SK-N-SH treated with all-trans-retinoic acid at 6 μM for 48 hours (cell line): ENCODE data around the gene WSCD2.

Experiments
- ATAC-seq: fragments of 200-7000 bp; cut with Tn5 transposase; 3 replicates; pipeline ENCODE4 v1.9.1; 2020; ENCODE audit warnings: mild to moderate bottlenecking, moderate library complexity
- ARNTL ChIP-seq: fragments of 450-650 bp; formaldehyde crosslinking; IDR thresholded peaks from 2 replicates; pipeline ENCODE4 v1.5.0; 2020; ENCODE audit warnings: low read depth, mild to moderate bottlenecking, moderate library complexity, borderline replicate concordance
- BACH2 ChIP-seq: fragments of 250-450 bp; sonication (Bioruptor Pico); IDR thresholded peaks from 2 replicates; pipeline ENCODE4 v1.9.0; 2021; ENCODE audit warnings: mild to moderate bottlenecking, borderline replicate concordance
- CSDC2 ChIP-seq: fragments of 250-450 bp; sonication (Bioruptor Pico); IDR thresholded peaks from 2 replicates; pipeline ENCODE4 v1.5.0; 2020; ENCODE audit warnings: mild to moderate bottlenecking, moderate library complexity
- CSRNP3 ChIP-seq: fragments of 250-450 bp; sonication (Bioruptor Pico); IDR thresholded peaks from 2 replicates; pipeline ENCODE4 v1.5.1; 2021; ENCODE audit warnings: mild to moderate bottlenecking, moderate library complexity
- ESRRG ChIP-seq: fragments of 250-450 bp; sonication (Bioruptor Pico); IDR thresholded peaks from 2 replicates; pipeline ENCODE4 v1.6.1; 2021; ENCODE audit warnings: mild to moderate bottlenecking
- ISL1 ChIP-seq: fragments of 250-450 bp; sonication (Bioruptor Pico); IDR thresholded peaks from 2 replicates; pipeline ENCODE4 v2.1.2; 2022; ENCODE audit warnings: mild to moderate bottlenecking, moderate library complexity
- OSR1 ChIP-seq: fragments of 250-450 bp; sonication (Bioruptor Pico); IDR thresholded peaks from 2 replicates; pipeline ENCODE4 v1.8.0; 2022; ENCODE audit warnings: moderate library complexity, mild to moderate bottlenecking, inconsistent platforms
- POU6F1 ChIP-seq: fragments of 250-450 bp; sonication (Bioruptor Pico); IDR thresholded peaks from 2 replicates; pipeline ENCODE4 v1.8.0; 2021; ENCODE audit warnings: low read depth, mild to moderate bottlenecking, moderate library complexity, borderline replicate concordance
- PPARA ChIP-seq: fragments of 250-450 bp; sonication (Bioruptor Pico); IDR thresholded peaks from 2 replicates; pipeline ENCODE4 v1.5.0; 2020; ENCODE audit warnings: mild to moderate bottlenecking, borderline replicate concordance
- RARB ChIP-seq: fragments of 250-450 bp; sonication (Bioruptor Pico); IDR thresholded peaks from 2 replicates; pipeline ENCODE4 v1.8.0; 2021; ENCODE audit warnings: mild to moderate bottlenecking, moderate library complexity
- SNAI2 ChIP-seq: fragments of 250-450 bp; sonication (Bioruptor Pico); IDR thresholded peaks from 2 replicates; pipeline ENCODE4 v1.5.0; 2020; ENCODE audit warnings: mild to moderate bottlenecking, moderate library complexity
- TSHZ2 ChIP-seq: fragments of 250-450 bp; sonication (Bioruptor Pico); IDR thresholded peaks from 2 replicates; pipeline ENCODE4 v1.5.0; 2020; ENCODE audit warnings: mild to moderate bottlenecking, moderate library complexity
- ZC3H10 ChIP-seq: fragments of 250-450 bp; sonication (Bioruptor Pico); IDR thresholded peaks from 2 replicates; pipeline ENCODE4 v1.5.1; 2021; ENCODE audit warnings: mild to moderate bottlenecking, moderate library complexity
- ZFP3 ChIP-seq: fragments of 250-450 bp; sonication (Bioruptor Pico); IDR thresholded peaks from 2 replicates; pipeline ENCODE4 v1.5.0; 2020; ENCODE audit warnings: mild to moderate bottlenecking, moderate library complexity
- ZFP30 ChIP-seq: fragments of 450-650 bp; formaldehyde crosslinking; IDR thresholded peaks from 2 replicates; pipeline ENCODE4 v1.5.0; 2022; ENCODE audit warnings: mild to moderate bottlenecking, moderate library complexity
- ZNF565 ChIP-seq: fragments of 450-650 bp; formaldehyde crosslinking; conservative IDR thresholded peaks from 2 replicates; pipeline ENCODE4 v1.5.0; 2020; ENCODE audit warnings: low read depth, mild to moderate bottlenecking, moderate library complexity
- ZNF70 ChIP-seq: fragments of 450-650 bp; formaldehyde crosslinking; IDR thresholded peaks from 2 replicates; pipeline ENCODE4 v1.5.0; 2020; ENCODE audit warnings: mild to moderate bottlenecking, moderate library complexity
- ZNF8 ChIP-seq: fragments of 450-650 bp; formaldehyde crosslinking; IDR thresholded peaks from 2 replicates; pipeline ENCODE4 v1.5.0; 2020; ENCODE audit warnings: mild to moderate bottlenecking, moderate library complexity
- TF ChIP-seq, protein P1 (sequence below): fragments of 250-450 bp; sonication (Bioruptor Pico); IDR thresholded peaks from 2 replicates; pipeline ENCODE4 v1.8.0; 2020; ENCODE audit warnings: mild to moderate bottlenecking, moderate library complexity, borderline replicate concordance
- TF ChIP-seq, protein P2 (sequence below): fragments of 250-450 bp; sonication (Bioruptor Pico); IDR thresholded peaks from 2 replicates; pipeline ENCODE4 v1.5.1; 2020; ENCODE audit warnings: low read depth, mild to moderate bottlenecking, moderate library complexity

Gene WSCD2

DNA sequence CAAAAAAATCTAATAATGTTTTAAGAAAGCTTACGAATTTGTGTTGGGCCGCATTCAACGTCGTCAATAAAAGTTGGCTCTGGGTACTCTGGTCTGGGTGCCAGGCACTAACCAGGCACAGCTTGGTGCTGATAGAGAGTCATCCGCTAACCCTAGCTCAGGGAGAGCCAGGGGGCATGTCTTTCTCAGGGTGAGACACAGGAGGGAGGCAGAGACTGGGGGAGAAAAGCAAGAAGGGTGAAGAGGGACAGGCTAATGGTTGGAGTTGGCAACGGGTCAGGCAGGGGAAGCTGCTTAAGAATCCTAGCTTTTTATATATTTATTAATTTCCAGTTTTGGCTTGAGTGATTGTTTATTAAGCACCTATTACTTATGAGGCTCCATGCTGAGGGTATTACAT, 105.1 kb downstream of the WSCD2 start (continued):
- TF ChIP-seq, protein P1, sequence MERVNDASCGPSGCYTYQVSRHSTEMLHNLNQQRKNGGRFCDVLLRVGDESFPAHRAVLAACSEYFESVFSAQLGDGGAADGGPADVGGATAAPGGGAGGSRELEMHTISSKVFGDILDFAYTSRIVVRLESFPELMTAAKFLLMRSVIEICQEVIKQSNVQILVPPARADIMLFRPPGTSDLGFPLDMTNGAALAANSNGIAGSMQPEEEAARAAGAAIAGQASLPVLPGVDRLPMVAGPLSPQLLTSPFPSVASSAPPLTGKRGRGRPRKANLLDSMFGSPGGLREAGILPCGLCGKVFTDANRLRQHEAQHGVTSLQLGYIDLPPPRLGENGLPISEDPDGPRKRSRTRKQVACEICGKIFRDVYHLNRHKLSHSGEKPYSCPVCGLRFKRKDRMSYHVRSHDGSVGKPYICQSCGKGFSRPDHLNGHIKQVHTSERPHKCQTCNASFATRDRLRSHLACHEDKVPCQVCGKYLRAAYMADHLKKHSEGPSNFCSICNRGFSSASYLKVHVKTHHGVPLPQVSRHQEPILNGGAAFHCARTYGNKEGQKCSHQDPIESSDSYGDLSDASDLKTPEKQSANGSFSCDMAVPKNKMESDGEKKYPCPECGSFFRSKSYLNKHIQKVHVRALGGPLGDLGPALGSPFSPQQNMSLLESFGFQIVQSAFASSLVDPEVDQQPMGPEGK (CRISPR knock-in tag), result no peak
- no peak for TF ChIP-seq ZNF8

GRCh38 chr12:108235197-108235984, 106.3 kb downstream of the WSCD2 start:
- no peak for ATAC-seq
- TF ChIP-seq CSRNP3 (CRISPR knock-in tag), result no peak
- no peak for TF ChIP-seq OSR1
- no peak for TF ChIP-seq ZFP30 (CRISPR knock-in tag)
- no peak for TF ChIP-seq ARNTL (CRISPR knock-in tag)
- TF ChIP-seq, protein P2, sequence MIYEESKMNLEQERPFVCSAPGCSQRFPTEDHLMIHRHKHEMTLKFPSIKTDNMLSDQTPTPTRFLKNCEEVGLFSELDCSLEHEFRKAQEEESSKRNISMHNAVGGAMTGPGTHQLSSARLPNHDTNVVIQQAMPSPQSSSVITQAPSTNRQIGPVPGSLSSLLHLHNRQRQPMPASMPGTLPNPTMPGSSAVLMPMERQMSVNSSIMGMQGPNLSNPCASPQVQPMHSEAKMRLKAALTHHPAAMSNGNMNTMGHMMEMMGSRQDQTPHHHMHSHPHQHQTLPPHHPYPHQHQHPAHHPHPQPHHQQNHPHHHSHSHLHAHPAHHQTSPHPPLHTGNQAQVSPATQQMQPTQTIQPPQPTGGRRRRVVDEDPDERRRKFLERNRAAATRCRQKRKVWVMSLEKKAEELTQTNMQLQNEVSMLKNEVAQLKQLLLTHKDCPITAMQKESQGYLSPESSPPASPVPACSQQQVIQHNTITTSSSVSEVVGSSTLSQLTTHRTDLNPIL, result no peak
- no peak for TF ChIP-seq ZNF565 (CRISPR knock-in tag)
- no peak for TF ChIP-seq ZFP3 (CRISPR knock-in tag)
- TF ChIP-seq BACH2 (CRISPR knock-in tag), result no peak
- TF ChIP-seq PPARA (CRISPR knock-in tag), result no peak
- TF ChIP-seq TSHZ2 (CRISPR knock-in tag), result no peak
- TF ChIP-seq ESRRG (CRISPR knock-in tag), result no peak
- TF ChIP-seq ZC3H10, result no peak
- TF ChIP-seq, protein P1 (CRISPR knock-in tag), result no peak
- TF ChIP-seq ZNF70, result no peak
- TF ChIP-seq POU6F1 (CRISPR knock-in tag), result no peak
- TF ChIP-seq ISL1 (CRISPR knock-in tag), result no peak
- TF ChIP-seq CSDC2 (CRISPR knock-in tag), result no peak
- TF ChIP-seq SNAI2 (CRISPR knock-in tag), result no peak
- TF ChIP-seq RARB (CRISPR knock-in tag), result no peak

GRCh38 chr12:108235985-108236263, 106.8 kb downstream of the WSCD2 start:
- no peak for TF ChIP-seq CSDC2 (CRISPR knock-in tag)
- ATAC-seq, result no peak
